Naive thymus-derived CD8-positive, alpha-beta T cell (primary cell): ENCODE data around the gene CNOT11. TPM values are rescaled to one million over a fixed set of nuclear protein-coding genes. Genes with fewer than 3 reads are reported as not detected.
"Not testable (repeated sequence)": the region's sequence is repeated elsewhere in the genome, so short reads cannot be mapped to it uniquely, and the experiment has no call there.

ENCODE experiments used
- ATAC-seq, 2 donors: fragments of 150-1000 bp; cut with Tn5 transposase in 1 of 2; sonication (Bioruptor Pico), chemical (Tn5 transposase) in 1 of 2; 1 replicate in 1 of 2; 2 replicates in 1 of 2; pipeline ENCODE4 v1.10.0; 2021; ENCODE audit warnings: mild to moderate bottlenecking in 2 of 2, moderate library complexity in 2 of 2
- POLR2A ChIA-PET: fragments of 350-600 bp; sonication (Branson Sonifier 250); formaldehyde crosslinking; loops from one replicate; lab custom pipeline; 2021; ENCODE audit warnings: antibody characterized with exemption; lab: Charles Lee
- DNase-seq, 10 donors: peaks; one replicate each; pipeline versions ENCODE4 v3.0.0 to v3.0.0-alpha.2; 2020 to 2022
- H3K27ac Mint-ChIP-seq, 10 donors: one replicate each; pipeline ENCODE4 v1.8.0; 2020 to 2022; ENCODE audit warnings: mild to moderate bottlenecking in 10 of 10, mixed read lengths in 10 of 10, moderate library complexity in 4 of 10, inconsistent platforms in 1 of 10
- H3K27me3 Mint-ChIP-seq, 5 donors: one replicate each; pipeline ENCODE4 v1.8.0; 2021 to 2022; ENCODE audit warnings: mixed read lengths in 5 of 5
- H3K36me3 Mint-ChIP-seq, 3 donors: one replicate each; pipeline ENCODE4 v1.8.0; 2020 to 2022; ENCODE audit warnings: mixed read lengths in 3 of 3, mild to moderate bottlenecking in 2 of 3, inconsistent platforms in 1 of 3
- H3K4me1 Mint-ChIP-seq, 4 donors: one replicate each; pipeline ENCODE4 v1.8.0; 2021 to 2022; ENCODE audit warnings: mixed read lengths in 4 of 4
- H3K4me3 Mint-ChIP-seq, 10 donors: one replicate each; pipeline ENCODE4 v1.8.0; 2020 to 2022; ENCODE audit warnings: mild to moderate bottlenecking in 10 of 10, mixed read lengths in 10 of 10, moderate library complexity in 6 of 10, inconsistent platforms in 1 of 10
- H3K9me3 Mint-ChIP-seq, 9 donors: one replicate each; pipeline ENCODE4 v1.8.0; 2020 to 2022; ENCODE audit warnings: mixed read lengths in 9 of 9, mild to moderate bottlenecking in 3 of 9, inconsistent platforms in 1 of 9, moderate library complexity in 1 of 9
- microRNA-seq: library from miRNA; unstranded; fragments of <30 nt; microRNA quantifications from one replicate; pipeline ENCODE4 v1.2.0, GENCODE V29; 2022; ENCODE audit warnings: borderline microRNAs expressed
- polyA plus RNA-seq, 3 donors: library from polyadenylated mRNA; unstranded; fragments of 300-500 nt; fragmentation: Illumina TruSeq; gene quantifications; one replicate each; pipeline ENCODE4 v1.2.3, GENCODE V29; 2021
- total RNA-seq, 8 experiments: library from RNA in 2 of 8; stranded (reverse) in 2 of 8; gene quantifications; one replicate each; pipeline ENCODE4 v1.2.3 and lab custom pipeline; 2021 to 2026

Gene CNOT11
- total and polyA plus RNA-seq, 5 experiments from 2014 or later = 51.6 to 69.3 (median 64.2) TPM

GRCh38 chr2:101316568-101316967 is 63.9 kb downstream of the CNOT11 start:
- H3K9me3 Mint-ChIP-seq, H3K36me3 Mint-ChIP-seq, H3K27me3 Mint-ChIP-seq, DNase-seq, ATAC-seq: not testable (repeated sequence)
- peak overlapping the region in 7 of 10 donors; percentile 36 to 68 (median 45) for H3K4me3 Mint-ChIP-seq
- POLR2A ChIA-PET = interaction anchor here (1.6 kb wide), 1 partner anchor 12 kb away, joined by 4 read pairs; no protein-coding TSS in a partner anchor
- peak overlapping the region in 7 of 10 donors; percentile 2 to 67 (median 26) for H3K27ac Mint-ChIP-seq
- peaks cover 12 to 43% (median 37%) of the 10 kb centered on the region in 4 donors for H3K4me1 Mint-ChIP-seq

Small RNA genes lying within 50 kb of the gene (microRNA-seq; reads per million reads assigned to microRNA genes)
- 7.5 reads per million, percentile 23 among the genes with 10 or more reads in this experiment for gene MIR5696

Other genes with a start within 250 kb of the CNOT11 start
- gene TBC1D8, start 101.5 kb upstream of the CNOT11 start, total RNA-seq = 1 to 10 TPM; 2.5 to 2.6 TPM
- gene TBC1D8, start 101.5 kb upstream of the CNOT11 start, polyA plus RNA-seq = under 1 TPM; 0.20 to 0.66 (median 0.59) TPM
- gene RNF149, start 55.8 kb downstream of the CNOT11 start, total RNA-seq = 100 to 1,000 TPM; 108 to 114 TPM
- 10 to 100 TPM; 36.6 to 41.6 (median 39.0) TPM for gene RNF149, start 55.8 kb downstream of the CNOT11 start, polyA plus RNA-seq
- gene CREG2, start 134.6 kb downstream of the CNOT11 start, total RNA-seq = not detected
- gene CREG2, start 134.6 kb downstream of the CNOT11 start, polyA plus RNA-seq = not detected
- not detected for gene RFX8, start 222.2 kb downstream of the CNOT11 start, total RNA-seq
- gene RFX8, start 222.2 kb downstream of the CNOT11 start, polyA plus RNA-seq = not detected